Activated CD4-positive, alpha-beta T cell treated with anti-CD3 and anti-CD28 coated beads, Interleukin-2, amount 10 ng/mL, durations not matched to agents 7 days and 5 days (primary cell): ENCODE results near the gene CKAP4. TPM values are rescaled to one million over a fixed set of nuclear protein-coding genes. Genes with fewer than 3 reads are reported as not detected.

ENCODE experiments used
- CTCF ChIA-PET: fragments of 350-600 bp; sonication (Branson Sonifier 250); formaldehyde crosslinking; loops from one replicate; lab custom pipeline; 2021; ENCODE audit warnings: antibody characterized with exemption; lab: Charles Lee
- POLR2A ChIA-PET: fragments of 350-600 bp; sonication (Branson Sonifier 250); formaldehyde crosslinking; loops from one replicate; lab custom pipeline; 2021; ENCODE audit warnings: antibody characterized with exemption; lab: Charles Lee
- DNase-seq: peaks from one replicate; pipeline ENCODE4 v3.0.0-alpha.2; 2020
- H3K27ac Mint-ChIP-seq: one replicate; pipeline ENCODE4 v1.8.0; 2021; ENCODE audit warnings: mild to moderate bottlenecking, moderate library complexity, mixed read lengths
- H3K27me3 Mint-ChIP-seq: one replicate; pipeline ENCODE4 v1.8.0; 2021; ENCODE audit warnings: mixed read lengths
- H3K36me3 Mint-ChIP-seq: one replicate; pipeline ENCODE4 v1.8.0; 2021; ENCODE audit warnings: low read depth, mixed read lengths
- H3K4me1 Mint-ChIP-seq: one replicate; pipeline ENCODE4 v1.8.0; 2021; ENCODE audit warnings: mixed read lengths
- H3K4me3 Mint-ChIP-seq: one replicate; pipeline ENCODE4 v1.8.0; 2021; ENCODE audit warnings: mild to moderate bottlenecking, moderate library complexity, mixed read lengths
- H3K9me3 Mint-ChIP-seq: one replicate; pipeline ENCODE4 v1.8.0; 2021; ENCODE audit warnings: mixed read lengths
- total RNA-seq, 2 experiments: library from RNA; stranded (reverse); gene quantifications; one replicate each; pipeline ENCODE4 v1.2.3, GENCODE V29; 2021

CKAP4 gene
- total RNA-seq, 2 experiments from 2014 or later = 1.7 to 2.1 TPM

DNA sequence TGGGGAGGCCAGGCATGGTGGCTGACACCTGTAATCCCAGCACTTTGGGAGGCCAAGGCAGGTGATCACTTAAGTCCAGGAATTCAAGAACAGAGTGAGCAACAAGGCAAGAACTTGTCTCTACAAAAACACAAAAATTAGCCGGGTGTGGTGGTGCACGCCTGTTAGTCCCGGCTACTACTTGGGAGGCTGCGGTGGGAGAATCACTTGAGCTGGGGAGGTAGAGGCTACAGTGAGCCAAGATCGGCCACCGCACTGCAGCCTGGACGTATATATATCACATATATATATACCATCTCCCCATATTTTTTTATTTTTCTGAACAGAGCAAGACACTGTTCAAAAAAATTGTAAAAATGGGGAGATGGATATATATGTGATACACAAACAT, 19.5 kb downstream of the CKAP4 start:
- no peak overlapping the region for H3K4me3 Mint-ChIP-seq
- H3K9me3 Mint-ChIP-seq = no peaks in the 10 kb centered on the region
- H3K27me3 Mint-ChIP-seq = peaks cover 2% of the 10 kb centered on the region
- peaks cover 15% of the 10 kb centered on the region for H3K4me1 Mint-ChIP-seq
- CTCF ChIA-PET = interaction anchor here (0.9 kb wide), 1 partner anchor 14 kb away, joined by 3 read pairs; no protein-coding TSS in a partner anchor
- H3K36me3 Mint-ChIP-seq = no peaks in the 10 kb centered on the region
- H3K27ac Mint-ChIP-seq = no peak overlapping the region
- POLR2A ChIA-PET = no interaction called here
- DNase-seq = no peak

DNA sequence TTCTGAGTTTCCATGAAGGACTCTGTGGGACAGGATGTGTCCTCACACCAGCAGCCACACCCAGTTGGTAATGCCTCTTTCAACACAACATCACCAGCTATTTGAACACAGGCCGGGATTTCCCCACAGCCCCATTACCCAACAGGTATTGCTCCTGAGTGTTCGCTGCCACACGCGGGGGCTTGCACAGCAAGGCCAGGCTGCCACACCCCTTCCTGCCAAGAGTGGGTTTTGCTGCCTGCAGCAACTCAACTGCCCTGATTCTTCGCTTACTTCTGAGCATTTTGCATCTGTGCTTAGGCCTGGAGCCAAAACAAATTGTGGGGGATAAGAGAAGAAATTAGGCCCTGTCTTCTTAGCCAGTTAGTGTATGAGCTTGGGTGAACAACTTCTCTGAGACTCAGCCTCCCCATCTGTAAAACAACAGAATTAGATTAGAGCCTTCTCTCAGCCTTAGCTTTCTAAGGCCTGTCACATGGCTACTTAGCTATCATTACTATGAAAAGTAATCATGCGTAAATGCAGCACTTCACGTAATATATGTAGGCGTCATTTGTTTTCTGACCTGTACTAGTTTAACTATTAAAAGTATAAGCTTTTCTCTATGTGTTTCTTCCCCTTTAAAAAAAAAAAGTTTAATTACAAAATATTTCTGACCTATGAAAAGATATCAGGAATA, 20.0 kb downstream of the CKAP4 start:
- H3K9me3 Mint-ChIP-seq = no peaks in the 10 kb centered on the region
- no peaks in the 10 kb centered on the region for H3K36me3 Mint-ChIP-seq
- peak overlapping the region; percentile 82 for H3K27ac Mint-ChIP-seq
- peaks cover 2% of the 10 kb centered on the region for H3K27me3 Mint-ChIP-seq
- CTCF ChIA-PET = interaction anchor here (0.8 to 2.3 kb wide), 5 partner anchors 14 to 84 kb away, joined by 3 to 11 read pairs (median 4); no protein-coding TSS in a partner anchor
- H3K4me3 Mint-ChIP-seq = no peak overlapping the region
- H3K4me1 Mint-ChIP-seq = peaks cover 15% of the 10 kb centered on the region
- POLR2A ChIA-PET = no interaction called here
- DNase-seq = peak; percentile 61

DNA sequence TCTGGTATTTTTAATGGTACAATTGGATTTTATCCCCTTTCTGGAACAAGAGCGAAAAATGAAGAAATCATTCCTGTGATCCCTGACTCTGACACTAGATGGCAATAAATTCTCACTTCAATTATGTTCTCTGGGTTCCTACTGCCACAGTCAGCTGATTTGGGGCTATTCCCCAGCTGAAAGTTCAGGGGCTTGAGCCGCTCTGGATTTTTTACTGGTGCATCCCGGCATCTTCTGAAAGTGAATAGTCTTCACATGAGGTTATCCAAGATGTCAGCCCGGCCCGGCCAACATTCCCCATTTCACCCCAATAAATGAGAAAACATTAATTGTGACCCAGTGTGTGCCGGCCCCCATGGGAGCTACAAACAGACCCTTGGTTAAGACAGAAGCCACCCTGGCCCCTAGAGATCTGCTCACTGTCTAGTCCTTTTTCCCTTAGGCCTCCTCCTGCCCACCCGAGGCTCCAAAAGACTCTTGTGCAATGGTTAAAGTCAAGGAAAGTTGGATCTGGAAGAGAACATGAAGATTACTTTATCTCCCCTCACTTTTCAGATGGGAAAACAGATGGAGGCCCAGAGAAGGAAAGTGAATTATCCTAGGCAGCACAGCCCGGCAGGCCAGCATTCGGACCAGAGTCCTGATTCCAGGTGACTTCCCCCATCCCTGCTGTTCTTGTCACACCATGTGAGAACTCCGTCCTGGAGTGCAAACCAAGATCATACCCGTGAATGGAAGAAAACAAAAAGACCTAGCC, 20.8 kb downstream of the CKAP4 start:
- Mint-ChIP-seq H3K27me3 (peaks cover 2% of the 10 kb centered on the region), H3K27ac (peak overlapping the region; percentile 82), H3K36me3 (no peaks in the 10 kb centered on the region), H3K4me1 (peaks cover 17% of the 10 kb centered on the region), H3K9me3 (no peaks in the 10 kb centered on the region), H3K4me3 (no peak overlapping the region)
- ChIA-PET CTCF (interaction anchor here (0.8 to 2.3 kb wide), 6 partner anchors 15 to 85 kb away, joined by 3 to 11 read pairs (median 4); no protein-coding TSS in a partner anchor), POLR2A (no interaction called here)
- peak; percentile 41 for DNase-seq

DNA sequence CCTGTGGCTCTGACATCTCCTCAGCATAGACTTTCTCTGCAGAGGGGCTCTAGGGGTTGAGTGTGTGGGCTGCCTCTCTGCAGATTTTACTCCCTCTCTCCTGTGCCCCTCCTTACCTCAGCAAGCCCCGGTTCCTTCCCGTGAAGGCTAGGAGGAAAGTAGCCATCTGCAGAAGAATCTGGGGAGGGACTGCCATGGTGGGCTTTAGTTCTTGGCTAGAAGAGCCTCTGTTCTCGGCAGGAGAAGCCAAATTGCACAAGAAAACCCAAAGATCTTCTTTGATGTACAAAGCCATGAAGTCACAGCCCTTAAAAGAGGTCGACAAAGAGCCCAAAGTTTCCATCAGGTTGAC, 23.5 kb downstream of the CKAP4 start:
- H3K36me3 Mint-ChIP-seq = no peaks in the 10 kb centered on the region
- H3K4me1 Mint-ChIP-seq = peaks cover 24% of the 10 kb centered on the region
- no peaks in the 10 kb centered on the region for H3K27me3 Mint-ChIP-seq
- DNase-seq = no peak
- POLR2A ChIA-PET = no interaction called here
- no peak overlapping the region for H3K27ac Mint-ChIP-seq
- H3K9me3 Mint-ChIP-seq = no peaks in the 10 kb centered on the region
- no peak overlapping the region for H3K4me3 Mint-ChIP-seq
- CTCF ChIA-PET = interaction anchor here (0.6 to 0.7 kb wide), 3 partner anchors 54 to 744 kb away, joined by 3 to 4 read pairs (median 3); no protein-coding TSS in a partner anchor

DNA sequence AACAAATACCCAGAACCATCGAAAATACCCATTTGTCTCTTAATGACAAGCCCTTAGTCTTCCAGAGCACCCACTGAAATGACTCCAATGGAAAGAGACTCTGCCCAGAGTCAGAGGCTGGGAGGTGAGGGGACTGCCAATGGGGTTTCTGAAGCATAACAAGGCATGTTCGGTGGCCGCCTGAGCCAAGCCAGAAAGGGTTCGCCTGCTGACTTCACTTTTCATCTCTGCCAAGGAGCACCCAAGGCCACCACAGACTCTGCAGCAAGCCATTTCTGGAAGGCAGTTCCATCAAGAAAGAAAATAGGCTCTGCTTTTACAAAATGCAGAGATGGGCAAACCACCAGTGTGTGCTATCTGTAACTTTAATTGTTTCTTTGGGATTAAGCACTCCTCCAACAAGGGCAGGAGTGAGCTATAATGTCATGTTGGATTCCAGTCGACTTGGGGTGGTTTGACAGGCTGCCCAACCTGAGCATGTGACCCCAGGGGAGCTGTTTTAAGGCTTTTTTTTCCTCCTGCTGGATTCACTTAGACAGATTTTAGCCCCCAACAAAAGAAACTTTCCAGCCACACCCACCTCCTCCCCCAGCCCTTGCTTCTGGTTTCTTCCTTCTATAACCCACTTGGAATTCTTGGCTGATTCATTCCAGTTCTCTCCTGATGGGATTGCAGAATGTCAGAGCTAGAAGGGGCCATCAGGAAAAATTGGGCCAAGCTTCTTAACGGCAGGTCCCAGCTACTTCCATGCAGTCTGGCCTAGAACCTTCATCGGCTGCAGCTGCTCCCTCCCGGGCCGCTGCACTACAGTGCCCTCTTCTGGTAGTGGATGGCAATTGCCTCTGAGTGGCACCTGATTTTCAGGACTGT, 24.1 kb downstream of the CKAP4 start:
- POLR2A ChIA-PET = no interaction called here
- Mint-ChIP-seq H3K4me1 (peaks cover 24% of the 10 kb centered on the region), H3K4me3 (no peak overlapping the region), H3K9me3 (no peaks in the 10 kb centered on the region), H3K36me3 (no peaks in the 10 kb centered on the region), H3K27me3 (peaks cover 5% of the 10 kb centered on the region), H3K27ac (no peak overlapping the region)
- peak; percentile 74 for DNase-seq
- CTCF ChIA-PET = interaction anchor here (0.6 to 0.8 kb wide), 6 partner anchors 54 to 743 kb away, joined by 3 to 4 read pairs (median 3); partner anchors contain the start of gene POLR3B

DNA sequence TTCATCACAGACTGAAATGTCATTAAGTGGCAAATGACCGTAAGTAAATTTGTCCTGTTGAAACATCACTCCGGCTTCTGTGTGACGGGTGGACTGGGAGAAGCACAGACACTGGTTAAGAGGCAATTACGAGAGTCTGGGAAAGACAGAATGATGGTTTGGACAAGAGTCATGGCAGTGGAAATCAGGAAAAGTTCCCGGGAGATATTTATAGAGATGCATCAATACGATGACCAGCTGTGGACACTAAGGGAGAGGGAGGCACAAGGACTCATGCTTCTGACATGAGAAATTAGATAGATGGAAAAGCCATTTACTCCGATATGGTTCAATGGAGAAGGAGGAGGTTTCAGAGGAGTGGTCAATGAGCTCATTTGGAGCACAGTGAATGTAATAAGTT, 27.3 kb downstream of the CKAP4 start:
- POLR2A ChIA-PET = interaction anchor here (0.6 kb wide), 1 partner anchor 20 kb away, joined by 3 read pairs; no protein-coding TSS in a partner anchor
- CTCF ChIA-PET = interaction anchor here (0.6 kb wide), 1 partner anchor 86 kb away, joined by 3 read pairs; no protein-coding TSS in a partner anchor

DNA sequence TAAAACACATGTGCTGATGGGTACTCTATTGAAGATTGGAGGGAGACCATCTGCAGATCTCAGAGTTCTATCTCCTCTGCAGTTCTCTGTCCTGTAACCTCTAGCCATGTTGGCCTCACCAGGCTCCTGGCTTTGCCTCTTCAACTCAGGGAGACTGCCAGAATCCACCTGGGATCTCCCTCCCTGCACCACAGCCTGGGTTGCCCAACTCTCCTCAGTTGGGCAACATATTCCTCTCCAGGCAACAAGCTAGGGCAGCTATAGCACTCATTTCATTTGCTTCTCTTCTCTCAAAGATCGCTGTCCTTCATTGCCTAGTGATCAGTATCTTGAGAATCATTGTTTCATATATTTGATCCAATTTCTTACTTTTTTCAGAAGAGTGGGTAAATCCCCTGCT, 28.8 kb downstream of the CKAP4 start:
- no peak for DNase-seq
- ChIA-PET POLR2A (no interaction called here), CTCF (interaction anchor here (0.6 kb wide), 1 partner anchor 538 kb away, joined by 3 read pairs; no protein-coding TSS in a partner anchor)
- Mint-ChIP-seq H3K27me3 (peaks cover 17% of the 10 kb centered on the region), H3K4me3 (no peak overlapping the region), H3K9me3 (peaks cover 7% of the 10 kb centered on the region), H3K36me3 (no peaks in the 10 kb centered on the region), H3K27ac (no peak overlapping the region), H3K4me1 (peaks cover 11% of the 10 kb centered on the region)

More for the DNA sequence above, 27.3 kb downstream of the CKAP4 start:
- DNase-seq = no peak
- peaks cover 7% of the 10 kb centered on the region for H3K9me3 Mint-ChIP-seq
- H3K4me1 Mint-ChIP-seq = peaks cover 11% of the 10 kb centered on the region
- no peaks in the 10 kb centered on the region for H3K36me3 Mint-ChIP-seq
- H3K4me3 Mint-ChIP-seq = no peak overlapping the region
- no peak overlapping the region for H3K27ac Mint-ChIP-seq
- H3K27me3 Mint-ChIP-seq = peaks cover 17% of the 10 kb centered on the region

DNA sequence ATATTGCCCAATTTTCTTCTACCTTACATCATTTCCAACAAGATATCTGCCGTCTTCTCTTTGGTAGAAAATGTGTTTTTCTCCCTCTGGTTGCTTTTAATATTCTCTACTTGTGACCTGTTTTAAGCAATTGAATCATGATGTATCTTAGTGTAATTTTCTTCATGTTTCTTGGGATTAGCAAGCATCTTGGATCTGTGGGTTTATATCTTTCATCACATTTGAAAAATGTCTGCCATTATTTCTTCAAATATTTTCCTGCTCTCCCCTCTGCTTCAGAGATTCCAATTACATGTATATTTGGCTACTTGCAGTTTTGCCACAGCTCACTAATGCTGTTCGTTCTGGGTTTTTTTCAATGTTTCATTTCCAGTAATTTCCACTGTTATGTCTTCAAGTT, 30.1 kb downstream of the CKAP4 start:
- Mint-ChIP-seq H3K9me3 (peaks cover 7% of the 10 kb centered on the region), H3K4me3 (no peak overlapping the region), H3K27me3 (peaks cover 21% of the 10 kb centered on the region), H3K4me1 (peaks cover 9% of the 10 kb centered on the region), H3K36me3 (no peaks in the 10 kb centered on the region), H3K27ac (no peak overlapping the region)
- POLR2A ChIA-PET = no interaction called here
- CTCF ChIA-PET = interaction anchor here (0.6 kb wide), 1 partner anchor 602 kb away, joined by 5 read pairs; no protein-coding TSS in a partner anchor
- DNase-seq = no peak

DNA sequence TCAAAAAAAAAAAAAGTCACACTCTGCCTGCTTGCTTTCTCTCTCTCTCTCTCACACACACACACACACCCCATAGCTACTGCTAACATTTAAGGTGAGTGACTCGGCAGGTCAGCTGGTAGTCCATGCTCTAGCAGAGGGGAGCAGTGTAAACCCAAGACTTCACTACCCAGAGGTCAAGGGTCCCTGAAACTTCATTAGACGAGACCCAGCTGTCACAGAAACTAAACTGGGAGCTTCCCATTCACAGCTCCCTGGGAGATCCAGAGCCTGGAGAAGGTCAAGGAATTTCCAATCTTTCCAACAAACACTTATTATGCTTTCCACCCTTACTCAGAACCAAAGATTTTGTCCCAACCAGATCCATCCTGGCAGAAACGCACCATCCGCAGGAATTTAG, 33.2 kb downstream of the CKAP4 start:
- Mint-ChIP-seq H3K27ac (no peak overlapping the region), H3K9me3 (peaks cover 7% of the 10 kb centered on the region), H3K36me3 (no peaks in the 10 kb centered on the region), H3K27me3 (peaks cover 36% of the 10 kb centered on the region), H3K4me3 (no peak overlapping the region), H3K4me1 (no peaks in the 10 kb centered on the region)
- CTCF ChIA-PET = no interaction called here
- no peak for DNase-seq
- POLR2A ChIA-PET = no interaction called here

DNA sequence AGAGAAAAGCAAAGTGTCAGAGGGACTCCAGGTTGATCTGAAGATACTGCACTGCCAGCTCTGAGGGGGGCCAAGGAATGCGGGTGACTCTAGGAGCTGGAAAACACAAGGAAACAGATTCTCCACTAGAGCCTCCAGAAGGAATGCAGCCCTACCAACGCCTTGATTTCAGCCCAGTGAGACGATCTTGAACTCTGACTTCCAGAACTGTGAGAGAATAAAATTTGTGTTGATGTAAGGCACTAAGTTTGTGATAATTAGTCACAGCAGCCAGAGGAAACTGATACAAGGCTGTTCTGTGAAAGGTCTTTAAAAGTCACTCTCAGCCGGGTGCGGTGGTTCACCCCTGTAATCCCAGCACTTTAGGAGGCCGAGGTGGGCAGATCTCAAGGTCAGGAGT, 34.2 kb downstream of the CKAP4 start:
- peaks cover 7% of the 10 kb centered on the region for H3K9me3 Mint-ChIP-seq
- H3K36me3 Mint-ChIP-seq = no peaks in the 10 kb centered on the region
- no peak overlapping the region for H3K4me3 Mint-ChIP-seq
- no peak overlapping the region for H3K27ac Mint-ChIP-seq
- no peaks in the 10 kb centered on the region for H3K4me1 Mint-ChIP-seq
- ChIA-PET POLR2A (no interaction called here), CTCF (no interaction called here)
- no peak for DNase-seq
- peaks cover 35% of the 10 kb centered on the region for H3K27me3 Mint-ChIP-seq

DNA sequence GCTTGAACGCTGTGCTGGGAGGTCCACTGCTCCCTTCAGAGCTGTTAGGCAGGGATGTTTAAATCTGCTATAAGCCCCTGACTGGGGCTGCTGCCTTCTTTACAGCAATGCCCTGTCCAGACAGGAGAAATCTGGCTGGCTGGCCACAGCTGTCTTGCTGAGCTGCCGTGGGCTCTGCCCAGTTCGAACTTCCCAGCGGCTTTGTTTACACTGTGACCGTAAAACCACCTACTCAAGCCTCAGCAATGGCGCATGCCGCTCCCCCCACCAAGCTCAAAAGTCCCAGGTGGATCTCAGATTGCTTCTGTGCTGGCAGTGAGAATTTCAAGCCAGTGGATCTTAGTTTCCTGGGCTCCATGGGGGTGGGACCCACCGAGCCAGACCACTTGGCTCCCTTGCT, 35.8 kb downstream of the CKAP4 start:
- H3K9me3 Mint-ChIP-seq = peaks cover 2% of the 10 kb centered on the region
- CTCF ChIA-PET = no interaction called here
- POLR2A ChIA-PET = no interaction called here
- H3K36me3 Mint-ChIP-seq = peaks cover 2% of the 10 kb centered on the region
- no peak overlapping the region for H3K27ac Mint-ChIP-seq
- H3K27me3 Mint-ChIP-seq = peaks cover 36% of the 10 kb centered on the region
- H3K4me3 Mint-ChIP-seq = no peak overlapping the region
- DNase-seq = no peak
- H3K4me1 Mint-ChIP-seq = no peaks in the 10 kb centered on the region
